SK-N-SH treated with all-trans-retinoic acid at 6 μM for 48 hours (cell line): ENCODE measurements around the gene CLDN4.

Experiments
- CSDC2 ChIP-seq: fragments of 250-450 bp; sonication (Bioruptor Pico); IDR thresholded peaks from 2 replicates; pipeline ENCODE4 v1.5.0; 2020; ENCODE audit warnings: mild to moderate bottlenecking, moderate library complexity
- PPARA ChIP-seq: fragments of 250-450 bp; sonication (Bioruptor Pico); IDR thresholded peaks from 2 replicates; pipeline ENCODE4 v1.5.0; 2020; ENCODE audit warnings: mild to moderate bottlenecking, borderline replicate concordance
- TCF4 ChIP-seq: fragments of 250-450 bp; sonication (Bioruptor Pico); IDR thresholded peaks from 2 replicates; pipeline ENCODE4 v1.8.0; 2021; ENCODE audit warnings: mild to moderate bottlenecking, moderate library complexity, borderline replicate concordance
- TOX ChIP-seq: fragments of 250-450 bp; sonication (Bioruptor Pico); IDR thresholded peaks from 2 replicates; pipeline ENCODE4 v1.8.0; 2021; ENCODE audit warnings: mild to moderate bottlenecking, moderate library complexity, borderline replicate concordance
- ZC3H10 ChIP-seq: fragments of 250-450 bp; sonication (Bioruptor Pico); IDR thresholded peaks from 2 replicates; pipeline ENCODE4 v1.5.1; 2021; ENCODE audit warnings: mild to moderate bottlenecking, moderate library complexity
- ZFP3 ChIP-seq: fragments of 250-450 bp; sonication (Bioruptor Pico); IDR thresholded peaks from 2 replicates; pipeline ENCODE4 v1.5.0; 2020; ENCODE audit warnings: mild to moderate bottlenecking, moderate library complexity
- ZFP30 ChIP-seq: fragments of 450-650 bp; formaldehyde crosslinking; IDR thresholded peaks from 2 replicates; pipeline ENCODE4 v1.5.0; 2022; ENCODE audit warnings: mild to moderate bottlenecking, moderate library complexity
- TF ChIP-seq, protein P1 (sequence below): fragments of 250-450 bp; sonication (Bioruptor Pico); IDR thresholded peaks from 2 replicates; pipeline ENCODE4 v1.8.0; 2020; ENCODE audit warnings: mild to moderate bottlenecking, moderate library complexity, borderline replicate concordance

DNA sequence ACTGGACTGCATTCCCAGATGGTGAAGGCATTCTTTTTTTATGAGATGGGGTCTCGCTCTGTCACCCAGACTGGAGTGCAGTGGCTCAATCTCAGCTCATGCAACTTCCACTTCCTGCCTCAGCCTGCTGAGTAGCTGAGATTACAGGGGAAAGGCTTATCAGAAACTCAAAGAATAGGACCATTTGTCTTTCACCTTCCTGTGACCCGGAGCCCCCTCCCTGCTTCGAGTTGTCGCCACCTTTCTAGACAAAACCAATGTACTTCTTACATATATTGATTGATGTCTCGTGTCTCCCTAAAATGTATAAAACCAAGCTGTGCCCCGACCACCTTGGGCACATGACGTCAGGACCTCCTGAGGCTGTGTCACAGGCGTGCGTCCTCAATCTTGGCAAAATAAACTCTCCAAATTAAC is 13.3 kb downstream of the CLDN4 start:
- TF ChIP-seq, protein P1, sequence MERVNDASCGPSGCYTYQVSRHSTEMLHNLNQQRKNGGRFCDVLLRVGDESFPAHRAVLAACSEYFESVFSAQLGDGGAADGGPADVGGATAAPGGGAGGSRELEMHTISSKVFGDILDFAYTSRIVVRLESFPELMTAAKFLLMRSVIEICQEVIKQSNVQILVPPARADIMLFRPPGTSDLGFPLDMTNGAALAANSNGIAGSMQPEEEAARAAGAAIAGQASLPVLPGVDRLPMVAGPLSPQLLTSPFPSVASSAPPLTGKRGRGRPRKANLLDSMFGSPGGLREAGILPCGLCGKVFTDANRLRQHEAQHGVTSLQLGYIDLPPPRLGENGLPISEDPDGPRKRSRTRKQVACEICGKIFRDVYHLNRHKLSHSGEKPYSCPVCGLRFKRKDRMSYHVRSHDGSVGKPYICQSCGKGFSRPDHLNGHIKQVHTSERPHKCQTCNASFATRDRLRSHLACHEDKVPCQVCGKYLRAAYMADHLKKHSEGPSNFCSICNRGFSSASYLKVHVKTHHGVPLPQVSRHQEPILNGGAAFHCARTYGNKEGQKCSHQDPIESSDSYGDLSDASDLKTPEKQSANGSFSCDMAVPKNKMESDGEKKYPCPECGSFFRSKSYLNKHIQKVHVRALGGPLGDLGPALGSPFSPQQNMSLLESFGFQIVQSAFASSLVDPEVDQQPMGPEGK (CRISPR knock-in tag), result no peak
- TF ChIP-seq ZFP30 (CRISPR knock-in tag) (no peak), PPARA (CRISPR knock-in tag) (no peak), TCF4 (no peak), ZFP3 (CRISPR knock-in tag) (no peak), ZC3H10 (CRISPR knock-in tag) (no peak), CSDC2 (no peak), TOX (no peak)
